Liver (tissue), 9 donors: ENCODE results near the gene RASA3. TPM values are rescaled to one million over a fixed set of nuclear protein-coding genes. Genes with fewer than 3 reads are reported as not detected.

Experiments used
- DNase-seq: peaks from one replicate; pipeline ENCODE4 v3.0.0-alpha.2; 2017; ENCODE audit warnings: low spot score
- H3K27ac ChIP-seq, 2 donors: one replicate each; pipeline ENCODE4 v1.7.0; 2013; ENCODE audit warnings: inconsistent platforms in 2 of 2, low read length in 2 of 2, control low read depth in 1 of 2, low read depth in 1 of 2, mild to moderate bottlenecking in 1 of 2
- H3K27me3 ChIP-seq, 4 donors: one replicate each; pipeline versions ENCODE4 v1.6.1 to v1.7.0; 2013; ENCODE audit warnings: low read length in 3 of 4, inconsistent platforms in 1 of 4, mild to moderate bottlenecking in 1 of 4, moderate library complexity in 1 of 4; ENCODE audit not compliant: control insufficient read depth in 4 of 4, insufficient read depth in 4 of 4
- H3K36me3 ChIP-seq, 4 donors: one replicate each; pipeline versions ENCODE4 v1.6.1 to v1.7.0; 2013; ENCODE audit warnings: low read length in 3 of 4, mild to moderate bottlenecking in 3 of 4, low read depth in 1 of 4, moderate library complexity in 1 of 4; ENCODE audit not compliant: control insufficient read depth in 4 of 4, insufficient read depth in 3 of 4
- H3K4me1 ChIP-seq, 4 donors: one replicate each; pipeline versions ENCODE4 v1.6.1 to v1.7.0; 2013; ENCODE audit warnings: low read length in 3 of 4, mild to moderate bottlenecking in 3 of 4, moderate library complexity in 1 of 4; ENCODE audit not compliant: control insufficient read depth in 4 of 4, insufficient read depth in 4 of 4
- H3K4me3 ChIP-seq, 3 donors: one replicate each; pipeline versions ENCODE4 v1.6.1 to v1.7.0; 2013; ENCODE audit warnings: low read length in 3 of 3, control low read depth in 1 of 3, low read depth in 1 of 3, mild to moderate bottlenecking in 1 of 3
- H3K9ac ChIP-seq, 2 donors: one replicate each; pipeline ENCODE4 v1.7.0; 2013; ENCODE audit warnings: low read length in 2 of 2, mild to moderate bottlenecking in 2 of 2, moderate library complexity in 2 of 2, control low read depth in 1 of 2, low read depth in 1 of 2
- H3K9me3 ChIP-seq, 4 donors: one replicate each; pipeline versions ENCODE4 v1.6.1 to v1.7.0; 2013; ENCODE audit warnings: low read length in 3 of 4; ENCODE audit not compliant: control insufficient read depth in 4 of 4
- EGR1 ChIP-seq, 2 donors: IDR thresholded peaks; 2 replicates each; pipeline ENCODE4 v1.6.1; 2016 to 2018; ENCODE audit warnings: antibody characterized with exemption in 2 of 2, low read depth in 2 of 2
- FOXA1 ChIP-seq: IDR thresholded peaks from 2 replicates; pipeline ENCODE4 v1.6.1; 2016; ENCODE audit warnings: antibody characterized with exemption
- FOXA2 ChIP-seq: IDR thresholded peaks from 2 replicates; pipeline ENCODE4 v1.6.1; 2016; ENCODE audit warnings: antibody characterized with exemption
- GABPA ChIP-seq, 2 donors: IDR thresholded peaks in 1 of 2; conservative IDR thresholded peaks in 1 of 2; 2 replicates each; pipeline ENCODE4 v1.6.1; 2016; ENCODE audit warnings: antibody characterized with exemption in 2 of 2, mild to moderate bottlenecking in 1 of 2, moderate library complexity in 1 of 2
- HNF4A ChIP-seq, 2 donors: conservative IDR thresholded peaks; 2 replicates each; pipeline ENCODE4 v1.6.1; 2016; ENCODE audit warnings: antibody characterized with exemption in 2 of 2, mild to moderate bottlenecking in 2 of 2
- HNF4G ChIP-seq: IDR thresholded peaks from 2 replicates; pipeline ENCODE4 v1.6.1; 2016; ENCODE audit warnings: antibody characterized with exemption
- NR2F2 ChIP-seq: IDR thresholded peaks from 2 replicates; pipeline ENCODE4 v1.6.1; 2016; ENCODE audit warnings: antibody characterized with exemption
- RAD21 ChIP-seq, 2 donors: IDR thresholded peaks; 2 replicates each; pipeline ENCODE4 v1.6.1; 2016; ENCODE audit warnings: antibody characterized with exemption in 2 of 2, mild to moderate bottlenecking in 2 of 2
- RXRA ChIP-seq, 2 donors: IDR thresholded peaks; 2 replicates each; pipeline ENCODE4 v1.6.1; 2017 to 2018; ENCODE audit warnings: antibody characterized with exemption in 2 of 2, mild to moderate bottlenecking in 1 of 2
- SP1 ChIP-seq: IDR thresholded peaks from 2 replicates; pipeline ENCODE4 v1.6.1; 2018; ENCODE audit warnings: antibody characterized with exemption, mild to moderate bottlenecking
- TAF1 ChIP-seq: conservative IDR thresholded peaks from 2 replicates; pipeline ENCODE4 v1.6.1; 2016; ENCODE audit warnings: antibody characterized with exemption, mild to moderate bottlenecking
- YY1 ChIP-seq: IDR thresholded peaks from 2 replicates; pipeline ENCODE4 v1.6.1; 2016; ENCODE audit warnings: antibody characterized with exemption, mild to moderate bottlenecking
- WGBS: extraction: QIAGEN DNeasy Blood & Tissue Kit; methylation state at CpG from one replicate; pipeline ENCODE4 v1.1.7; 2013; 5-methylcytosine and 5-hydroxymethylcytosine counted together
- polyA plus RNA-seq, 2 donors: library from polyadenylated mRNA; stranded (reverse) in 1 of 2; unstranded in 1 of 2; fragments of 200-250 nt in 1 of 2; fragments of >200 nt in 1 of 2; fragmentation: Nextera tagmentation in 1 of 2; extraction: Ambion mirVana in 1 of 2; gene quantifications; one replicate each; pipeline versions ENCODE4 v1.2.1 to v1.2.3, GENCODE V29; 2013 to 2015
- total RNA-seq, 2 donors: library from RNA; depleted of rRNA; stranded (reverse); fragments of >200 nt; gene quantifications; one replicate each; pipeline ENCODE4 v1.2.3, GENCODE V29; 2014
- TF ChIP-seq, protein P1 (sequence below): IDR thresholded peaks from 2 replicates; pipeline ENCODE4 v1.6.1; 2016; ENCODE audit warnings: antibody characterized with exemption
- TF ChIP-seq, protein P2 (sequence below): fragments of 150-350 bp; IDR thresholded peaks from 2 replicates; pipeline ENCODE4 v1.5.1; 2017; ENCODE audit warnings: improper control_type of control experiment, low read depth, low read length; ENCODE audit not compliant: missing input control
- TF ChIP-seq, protein P3 (sequence below): IDR thresholded peaks from 2 replicates; pipeline ENCODE4 v1.6.1; 2016; ENCODE audit warnings: antibody characterized with exemption, mild to moderate bottlenecking
- TF ChIP-seq, protein P4 (sequence below): IDR thresholded peaks from 2 replicates; pipeline ENCODE4 v1.6.1; 2016; ENCODE audit warnings: antibody characterized with exemption
- donor health status: healthy.
- donor health status: healthy.
- donor health status: healthy.
- donor health status: healthy.
- donor health status: healthy.

Gene RASA3
- total and polyA plus RNA-seq, 4 donors, result 0.64 to 5.9 (median 3.8) TPM

DNA sequence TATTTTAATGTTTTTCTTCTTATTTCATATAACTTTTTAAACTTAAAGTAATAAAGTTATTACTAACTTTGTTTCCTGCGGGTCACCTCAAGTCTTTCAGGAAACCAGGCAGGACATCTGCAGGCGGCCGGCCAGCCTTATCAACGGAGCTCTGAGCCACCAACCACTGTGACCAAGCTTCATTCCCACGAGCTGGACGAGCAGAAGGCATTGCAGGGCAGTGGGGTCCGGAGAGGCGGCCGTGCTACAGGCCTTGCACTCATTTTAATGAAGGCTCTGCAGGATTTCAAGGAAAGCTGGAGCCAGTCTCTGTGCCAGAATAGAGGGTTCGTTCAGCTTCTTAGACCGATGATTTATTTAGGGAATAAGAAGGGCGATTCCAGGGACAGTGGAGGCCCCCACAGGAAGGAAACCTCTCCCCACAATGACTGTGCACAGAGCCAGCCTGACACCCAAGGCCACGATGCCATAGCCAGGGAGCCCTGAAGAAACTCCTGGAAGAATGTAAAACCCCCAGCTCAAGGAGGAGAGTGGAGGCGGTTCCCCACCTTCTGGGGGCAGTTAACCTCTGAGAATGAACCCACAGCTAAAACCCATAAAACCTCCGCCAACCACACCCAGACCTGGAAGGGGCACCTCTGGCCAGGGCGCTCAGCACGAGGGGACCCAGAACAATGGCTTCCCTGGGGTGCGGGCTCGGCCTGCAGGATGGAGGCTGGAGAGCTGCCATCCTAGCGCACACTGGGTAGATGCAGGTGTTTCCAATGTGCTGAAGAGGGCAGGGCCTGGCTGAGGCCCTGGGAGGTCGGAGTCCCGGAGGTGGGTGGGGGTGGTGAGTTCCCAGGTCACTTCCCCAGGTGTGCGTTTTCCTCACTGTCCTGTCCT lies 75.0 kb downstream of the RASA3 start:
- H3K4me1 ChIP-seq, result peaks cover 3 to 16% (median 4%) of the 10 kb centered on the region in 4 donors
- H3K27ac ChIP-seq, result peak overlapping the region in 1 of 2 donors; percentile 12
- H3K36me3 ChIP-seq, result peaks cover 0 to 1% (median 0%) of the 10 kb centered on the region in 4 donors
- no peak for DNase-seq
- H3K4me3 ChIP-seq, result no peak overlapping the region
- no peaks in the 10 kb centered on the region for H3K27me3 ChIP-seq
- H3K9ac ChIP-seq, result no peak overlapping the region
- TF ChIP-seq, protein P1, sequence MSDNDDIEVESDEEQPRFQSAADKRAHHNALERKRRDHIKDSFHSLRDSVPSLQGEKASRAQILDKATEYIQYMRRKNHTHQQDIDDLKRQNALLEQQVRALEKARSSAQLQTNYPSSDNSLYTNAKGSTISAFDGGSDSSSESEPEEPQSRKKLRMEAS, result no peak
- no peak for TF ChIP-seq YY1
- TF ChIP-seq, protein P2, sequence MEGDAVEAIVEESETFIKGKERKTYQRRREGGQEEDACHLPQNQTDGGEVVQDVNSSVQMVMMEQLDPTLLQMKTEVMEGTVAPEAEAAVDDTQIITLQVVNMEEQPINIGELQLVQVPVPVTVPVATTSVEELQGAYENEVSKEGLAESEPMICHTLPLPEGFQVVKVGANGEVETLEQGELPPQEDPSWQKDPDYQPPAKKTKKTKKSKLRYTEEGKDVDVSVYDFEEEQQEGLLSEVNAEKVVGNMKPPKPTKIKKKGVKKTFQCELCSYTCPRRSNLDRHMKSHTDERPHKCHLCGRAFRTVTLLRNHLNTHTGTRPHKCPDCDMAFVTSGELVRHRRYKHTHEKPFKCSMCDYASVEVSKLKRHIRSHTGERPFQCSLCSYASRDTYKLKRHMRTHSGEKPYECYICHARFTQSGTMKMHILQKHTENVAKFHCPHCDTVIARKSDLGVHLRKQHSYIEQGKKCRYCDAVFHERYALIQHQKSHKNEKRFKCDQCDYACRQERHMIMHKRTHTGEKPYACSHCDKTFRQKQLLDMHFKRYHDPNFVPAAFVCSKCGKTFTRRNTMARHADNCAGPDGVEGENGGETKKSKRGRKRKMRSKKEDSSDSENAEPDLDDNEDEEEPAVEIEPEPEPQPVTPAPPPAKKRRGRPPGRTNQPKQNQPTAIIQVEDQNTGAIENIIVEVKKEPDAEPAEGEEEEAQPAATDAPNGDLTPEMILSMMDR, result no peak
- TF ChIP-seq, protein P3, sequence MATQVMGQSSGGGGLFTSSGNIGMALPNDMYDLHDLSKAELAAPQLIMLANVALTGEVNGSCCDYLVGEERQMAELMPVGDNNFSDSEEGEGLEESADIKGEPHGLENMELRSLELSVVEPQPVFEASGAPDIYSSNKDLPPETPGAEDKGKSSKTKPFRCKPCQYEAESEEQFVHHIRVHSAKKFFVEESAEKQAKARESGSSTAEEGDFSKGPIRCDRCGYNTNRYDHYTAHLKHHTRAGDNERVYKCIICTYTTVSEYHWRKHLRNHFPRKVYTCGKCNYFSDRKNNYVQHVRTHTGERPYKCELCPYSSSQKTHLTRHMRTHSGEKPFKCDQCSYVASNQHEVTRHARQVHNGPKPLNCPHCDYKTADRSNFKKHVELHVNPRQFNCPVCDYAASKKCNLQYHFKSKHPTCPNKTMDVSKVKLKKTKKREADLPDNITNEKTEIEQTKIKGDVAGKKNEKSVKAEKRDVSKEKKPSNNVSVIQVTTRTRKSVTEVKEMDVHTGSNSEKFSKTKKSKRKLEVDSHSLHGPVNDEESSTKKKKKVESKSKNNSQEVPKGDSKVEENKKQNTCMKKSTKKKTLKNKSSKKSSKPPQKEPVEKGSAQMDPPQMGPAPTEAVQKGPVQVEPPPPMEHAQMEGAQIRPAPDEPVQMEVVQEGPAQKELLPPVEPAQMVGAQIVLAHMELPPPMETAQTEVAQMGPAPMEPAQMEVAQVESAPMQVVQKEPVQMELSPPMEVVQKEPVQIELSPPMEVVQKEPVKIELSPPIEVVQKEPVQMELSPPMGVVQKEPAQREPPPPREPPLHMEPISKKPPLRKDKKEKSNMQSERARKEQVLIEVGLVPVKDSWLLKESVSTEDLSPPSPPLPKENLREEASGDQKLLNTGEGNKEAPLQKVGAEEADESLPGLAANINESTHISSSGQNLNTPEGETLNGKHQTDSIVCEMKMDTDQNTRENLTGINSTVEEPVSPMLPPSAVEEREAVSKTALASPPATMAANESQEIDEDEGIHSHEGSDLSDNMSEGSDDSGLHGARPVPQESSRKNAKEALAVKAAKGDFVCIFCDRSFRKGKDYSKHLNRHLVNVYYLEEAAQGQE, result no peak
- TF ChIP-seq HNF4G, result no peak
- no peak for TF ChIP-seq RXRA (IDR thresholded peaks at IDR 0.05)
- TF ChIP-seq HNF4A (conservative IDR thresholded peaks at IDR 0.05), result no peak
- TF ChIP-seq, protein P4, sequence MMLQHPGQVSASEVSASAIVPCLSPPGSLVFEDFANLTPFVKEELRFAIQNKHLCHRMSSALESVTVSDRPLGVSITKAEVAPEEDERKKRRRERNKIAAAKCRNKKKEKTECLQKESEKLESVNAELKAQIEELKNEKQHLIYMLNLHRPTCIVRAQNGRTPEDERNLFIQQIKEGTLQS, result no peak
- TF ChIP-seq EGR1 (IDR thresholded peaks at IDR 0.05; ENCODE audit: low read depth in 2 of 2), result no peak
- no peak for TF ChIP-seq GABPA (IDR thresholded peaks at IDR 0.05 in 1 of 2, conservative IDR thresholded peaks at IDR 0.05 in 1 of 2)
- no peak for TF ChIP-seq TAF1
- TF ChIP-seq NR2F2, result no peak
- TF ChIP-seq SP1, result no peak
- no peak for TF ChIP-seq FOXA2
- no peak for TF ChIP-seq FOXA1
- TF ChIP-seq RAD21 (IDR thresholded peaks at IDR 0.05), result no peak
- 59% methylated on average over 23 of the region's 23 CpGs for WGBS
- H3K9me3 ChIP-seq, result no peaks in the 10 kb centered on the region
